SK-N-SH (cell line): ENCODE measurements around the gene APOL2. TPM values are rescaled to one million over a fixed set of nuclear protein-coding genes. Genes with fewer than 3 reads are reported as not detected.
"Not testable (repeated sequence)": the region's sequence is repeated elsewhere in the genome, so short reads cannot be mapped to it uniquely, and the experiment has no call there.

Experiments
- CTCF ChIA-PET: fragments of 300-600, 350-600 bp; formaldehyde crosslinking; extraction: SDS; loops from one replicate; lab custom pipeline; 2021; lab: Yijun Ruan, JAX
- POLR2A ChIA-PET: fragments of 350-600 bp; sonication (Branson Sonifier 250); formaldehyde crosslinking; extraction: SDS; loops from one replicate; lab custom pipeline; 2020; ENCODE audit warnings: antibody characterized with exemption, inconsistent platforms; lab: Yijun Ruan, JAX
- DNase-seq: peaks from one replicate; pipeline ENCODE4 v3.0.0; 2012
- H2AFZ ChIP-seq: fragments of 200-600 bp; sonication (generic); 2 replicates; pipeline ENCODE4 v1.8.1; 2016; ENCODE audit warnings: antibody characterized with exemption, mild to moderate bottlenecking, low read depth
- H3F3A ChIP-seq: fragments of 200-600 bp; sonication (generic); replicated peaks from 2 replicates; pipeline ENCODE3; 2016; ENCODE audit warnings: antibody characterized with exemption, mild to moderate bottlenecking; ENCODE audit not compliant: insufficient read depth
- H3K27ac ChIP-seq, 2 experiments: fragments of 200-500 bp in 1 of 2; fragments of 200-600 bp in 1 of 2; sonication (Bioruptor generic) in 1 of 2; sonication (generic), shearing (Covaris generic) in 1 of 2; 2 replicates each; pipeline versions ENCODE4 v1.5.1 to v1.6.1; 2014 to 2016; ENCODE audit warnings: low read depth in 2 of 2, inconsistent platforms in 1 of 2, low read length in 1 of 2, mild to moderate bottlenecking in 1 of 2, mixed read lengths in 1 of 2
- H3K27me3 ChIP-seq: fragments of 200-600 bp; sonication (generic), shearing (Covaris generic); 2 replicates; pipeline ENCODE4 v1.6.1; 2016; ENCODE audit warnings: mixed run types; ENCODE audit not compliant: insufficient read depth
- H3K36me3 ChIP-seq, 2 experiments: fragments of 200-500 bp in 1 of 2; fragments of 200-600 bp in 1 of 2; sonication (Bioruptor generic) in 1 of 2; sonication (generic) in 1 of 2; replicated peaks in 1 of 2; 2 replicates each; pipeline versions ENCODE3 to v1.5.1; 2014 to 2016; ENCODE audit warnings: low read length in 1 of 2, mild to moderate bottlenecking in 1 of 2; ENCODE audit not compliant: insufficient read depth in 2 of 2, control insufficient read depth in 1 of 2
- H3K4me1 ChIP-seq, 2 experiments: fragments of 200-500 bp in 1 of 2; fragments of 200-600 bp in 1 of 2; sonication (Bioruptor generic) in 1 of 2; sonication (generic), shearing (Covaris generic) in 1 of 2; 2 replicates each; pipeline versions ENCODE4 v1.5.1 to v1.6.1; 2014 to 2016; ENCODE audit warnings: low read depth in 1 of 2, low read length in 1 of 2, mixed run types in 1 of 2; ENCODE audit not compliant: insufficient read depth in 2 of 2, control insufficient read depth in 1 of 2
- H3K4me2 ChIP-seq: fragments of 200-600 bp; sonication (generic), shearing (Covaris generic); 2 replicates; pipeline ENCODE4 v1.6.1; 2017; ENCODE audit warnings: mixed run types
- H3K4me3 ChIP-seq, 2 experiments: fragments of 200-500 bp in 1 of 2; fragments of 200-600 bp in 1 of 2; sonication (Bioruptor generic) in 1 of 2; sonication (generic), shearing (Covaris generic) in 1 of 2; 2 replicates each; pipeline versions ENCODE4 v1.5.1 to v1.8.1; 2014 to 2016; ENCODE audit warnings: low read depth in 2 of 2, inconsistent platforms in 1 of 2, low read length in 1 of 2, mild to moderate bottlenecking in 1 of 2, mixed read lengths in 1 of 2, moderate library complexity in 1 of 2
- H3K79me2 ChIP-seq: fragments of 200-600 bp; sonication (generic); 2 replicates; pipeline ENCODE4 v1.8.1; 2017; ENCODE audit warnings: mild to moderate bottlenecking; ENCODE audit not compliant: insufficient read depth
- H3K9ac ChIP-seq: fragments of 200-600 bp; sonication (generic); 2 replicates; pipeline ENCODE4 v1.6.1; 2017; ENCODE audit warnings: mixed run types
- H3K9me2 ChIP-seq: fragments of 200-600 bp; sonication (generic); 2 replicates; pipeline ENCODE4 v1.6.1; 2017; ENCODE audit warnings: mixed run types
- H3K9me3 ChIP-seq: fragments of 200-600 bp; sonication (generic); 2 replicates; pipeline ENCODE4 v1.6.1; 2017; ENCODE audit warnings: mixed run types, mild to moderate bottlenecking, moderate library complexity
- H4K20me1 ChIP-seq: fragments of 200-600 bp; sonication (generic); 2 replicates; pipeline ENCODE4 v1.6.1; 2017; ENCODE audit warnings: mild to moderate bottlenecking, mixed run types; ENCODE audit not compliant: insufficient read depth
- CHD2 ChIP-seq: fragments of 150-350 bp; IDR thresholded peaks from 2 replicates; pipeline ENCODE4 v1.6.1; 2018; ENCODE audit warnings: low read length; ENCODE audit not compliant: partially characterized antibody
- EP300 ChIP-seq, 2 experiments: IDR thresholded peaks; 2 replicates each; pipeline versions ENCODE4 v1.4.0 to v1.6.1; 2012; ENCODE audit warnings: borderline replicate concordance in 1 of 2, low read depth in 1 of 2, low read length in 1 of 2
- FOXM1 ChIP-seq: IDR thresholded peaks from 2 replicates; pipeline ENCODE4 v1.4.0; 2012; ENCODE audit warnings: low read depth, mild to moderate bottlenecking
- IRF3 ChIP-seq: fragments of 150-350 bp; IDR thresholded peaks from 2 replicates; pipeline ENCODE4 v1.6.1; 2016; ENCODE audit warnings: mild to moderate bottlenecking, low read depth, low read length
- JUND ChIP-seq: IDR thresholded peaks from 2 replicates; pipeline ENCODE4 v1.4.0; 2012
- POLR2AphosphoS5 ChIP-seq: IDR thresholded peaks from 2 replicates; pipeline ENCODE4 v1.6.1; 2012; ENCODE audit warnings: low read depth, low read length
- REST ChIP-seq: IDR thresholded peaks from 2 replicates; pipeline ENCODE4 v1.6.1; 2012; ENCODE audit warnings: mild to moderate bottlenecking, low read depth, low read length, moderate library complexity
- SIN3A ChIP-seq: IDR thresholded peaks from 2 replicates; pipeline ENCODE4 v1.6.1; 2012; ENCODE audit warnings: low read depth, mild to moderate bottlenecking, low read length, moderate library complexity, borderline replicate concordance
- USF2 ChIP-seq: fragments of 150-350 bp; IDR thresholded peaks from 2 replicates; pipeline ENCODE4 v1.6.1; 2017; ENCODE audit warnings: antibody characterized with exemption, low read length, low read depth, borderline replicate concordance
- YY1 ChIP-seq: IDR thresholded peaks from 2 replicates; pipeline ENCODE4 v1.4.0; 2012; ENCODE audit warnings: low read depth, mild to moderate bottlenecking
- WGBS: methylation state at CpG from one replicate; pipeline ENCODE4 v1.1.6; 2017; ENCODE audit warnings: low lambda C conversion rate; 5-methylcytosine and 5-hydroxymethylcytosine counted together
- polyA plus RNA-seq, 3 experiments: library from polyadenylated mRNA; depleted of rRNA; stranded (reverse); fragments of >200 nt; gene quantifications; 2 replicates each; pipeline ENCODE4 v1.2.3, GENCODE V29; 2012

The APOL2 gene
- polyA plus RNA-seq, 1 of the 3 experiments (the other 2 are of a cell fraction) = 8.3 TPM

- 0% methylated on average over 1 of the region's 1 CpG for WGBS
- Histone ChIP-seq H3K4me1 (no peaks in the 10 kb centered on the region; a peak in 1 of 4 replicates), H2AFZ (no peak overlapping the region), H3K27me3 (peaks cover 1% of the 10 kb centered on the region; the same call in 1 of the 2 replicates), H3K9ac (no peak overlapping the region), H4K20me1 (no peaks in the 10 kb centered on the region), H3K4me3 (no peak overlapping the region), H3F3A (no peaks in the 10 kb centered on the region), H3K9me3 (no peaks in the 10 kb centered on the region), H3K27ac (no peak overlapping the region), H3K9me2 (no peaks in the 10 kb centered on the region), H3K36me3 (no peaks in the 10 kb centered on the region), H3K4me2 (no peak overlapping the region), H3K79me2 (no peaks in the 10 kb centered on the region)
- DNase-seq = no peak
- TF ChIP-seq REST (no peak), POLR2AphosphoS5 (no peak)
- ChIA-PET POLR2A (no interaction called here), CTCF (interaction anchor here (0.7 to 2.0 kb wide), 4 partner anchors 12 to 78 kb away, joined by 3 to 6 read pairs (median 4); no protein-coding TSS in a partner anchor)
Measured at GRCh38 chr22:36208162-36208765, 31.1 kb downstream of the APOL2 start.

GRCh38 chr22:36206255-36206654, 33.1 kb downstream of the APOL2 start:
- no peak overlapping the region for H3K27ac ChIP-seq
- no peak overlapping the region for H2AFZ ChIP-seq
- H3K4me2 ChIP-seq = no peak overlapping the region
- H3K9me3 ChIP-seq = no peaks in the 10 kb centered on the region
- no peaks in the 10 kb centered on the region for H3K36me3 ChIP-seq
- no peaks in the 10 kb centered on the region for H3K9me2 ChIP-seq
- H3K4me1 ChIP-seq = peaks cover 0 to 17% of the 10 kb centered on the region in 2 experiments; a peak in 1 of 4 replicates
- H3F3A ChIP-seq = no peaks in the 10 kb centered on the region
- H3K4me3 ChIP-seq = no peak overlapping the region
- 88% methylated on average over 1 of the region's 1 CpG for WGBS
- no peaks in the 10 kb centered on the region for H3K79me2 ChIP-seq
- POLR2A ChIA-PET = interaction anchor here (0.6 kb wide), 1 partner anchor 59 kb away, joined by 3 read pairs; no protein-coding TSS in a partner anchor
- H3K9ac ChIP-seq = no peak overlapping the region
- no peaks in the 10 kb centered on the region for H3K27me3 ChIP-seq
- TF ChIP-seq POLR2AphosphoS5 (no peak), CHD2 (no peak), SIN3A (no peak), IRF3 (no peak), FOXM1 (no peak), YY1 (no peak), JUND (no peak), USF2 (no peak), EP300 (IDR thresholded peaks at IDR 0.05; ENCODE audit: borderline replicate concordance in 1 of 2, low read depth in 1 of 2, low read length in 1 of 2) (no peak)
- no peak for DNase-seq
- CTCF ChIA-PET = interaction anchor here (0.8 to 2.2 kb wide), 3 partner anchors 16 to 33 kb away, joined by 3 to 4 read pairs (median 3); partner anchors contain the start of gene APOL2
- H4K20me1 ChIP-seq = no peaks in the 10 kb centered on the region

GRCh38 chr22:36205573-36205972, 33.8 kb downstream of the APOL2 start:
- H3K36me3 ChIP-seq, H3K9me2 ChIP-seq, H4K20me1 ChIP-seq, H3K9me3 ChIP-seq, H3K79me2 ChIP-seq, H3K4me2 ChIP-seq, DNase-seq, H3F3A ChIP-seq, H3K27ac ChIP-seq, H3K27me3 ChIP-seq, POLR2A ChIA-PET, H3K9ac ChIP-seq, H3K4me3 ChIP-seq, H2AFZ ChIP-seq: not testable (repeated sequence)
- 67% methylated on average over 5 of the region's 5 CpGs for WGBS
- CTCF ChIA-PET = interaction anchor here (1.1 to 2.2 kb wide), 2 partner anchors 17 to 27 kb away, joined by 3 to 4 read pairs; no protein-coding TSS in a partner anchor
- peaks cover 0 to 17% of the 10 kb centered on the region in 2 experiments; a peak in 1 of 4 replicates for H3K4me1 ChIP-seq
